Suprapubic skin (tissue), 3 donors: Measurements from ENCODE around the gene ACP6.

Experiments used
- POLR2AphosphoS5 ChIP-seq, 3 donors: sonication (generic); formaldehyde crosslinking; IDR thresholded peaks; one replicate each; pipeline ENCODE4 v1.6.1; 2017; ENCODE audit warnings: antibody characterized with exemption in 3 of 3
- TF ChIP-seq, protein P1 (sequence below), 2 donors: fragments of 200-600 bp in 1 of 2; fragments of 450-650 bp in 1 of 2; sonication (generic) in 1 of 2; IDR thresholded peaks; one replicate each; pipeline ENCODE4 v1.5.1; 2016 to 2019; ENCODE audit warnings: antibody characterized with exemption in 2 of 2, mild to moderate bottlenecking in 1 of 2, moderate library complexity in 1 of 2

DNA sequence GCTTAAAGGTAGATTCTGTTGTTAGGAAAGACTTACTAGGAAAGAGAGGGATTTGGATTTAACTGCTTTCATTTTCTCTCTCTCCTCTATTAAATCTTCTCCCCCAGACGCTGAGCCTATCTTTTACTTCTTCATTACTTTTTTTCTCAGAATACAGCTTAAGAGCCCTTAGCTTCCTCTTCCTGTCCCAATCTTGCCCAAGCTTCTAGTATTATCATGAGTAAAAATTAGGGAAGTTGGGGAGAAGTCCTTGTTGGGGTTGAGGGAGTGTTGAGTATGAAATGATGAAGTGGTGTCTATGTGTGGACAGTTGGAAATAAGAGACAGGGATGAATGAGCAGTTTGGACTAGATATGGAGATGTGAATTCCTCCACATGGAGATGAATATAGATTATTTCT lies 35.0 kb downstream of the ACP6 start:
- TF ChIP-seq POLR2AphosphoS5 (IDR thresholded peaks at IDR 0.05) = no peak
- TF ChIP-seq, protein P1, sequence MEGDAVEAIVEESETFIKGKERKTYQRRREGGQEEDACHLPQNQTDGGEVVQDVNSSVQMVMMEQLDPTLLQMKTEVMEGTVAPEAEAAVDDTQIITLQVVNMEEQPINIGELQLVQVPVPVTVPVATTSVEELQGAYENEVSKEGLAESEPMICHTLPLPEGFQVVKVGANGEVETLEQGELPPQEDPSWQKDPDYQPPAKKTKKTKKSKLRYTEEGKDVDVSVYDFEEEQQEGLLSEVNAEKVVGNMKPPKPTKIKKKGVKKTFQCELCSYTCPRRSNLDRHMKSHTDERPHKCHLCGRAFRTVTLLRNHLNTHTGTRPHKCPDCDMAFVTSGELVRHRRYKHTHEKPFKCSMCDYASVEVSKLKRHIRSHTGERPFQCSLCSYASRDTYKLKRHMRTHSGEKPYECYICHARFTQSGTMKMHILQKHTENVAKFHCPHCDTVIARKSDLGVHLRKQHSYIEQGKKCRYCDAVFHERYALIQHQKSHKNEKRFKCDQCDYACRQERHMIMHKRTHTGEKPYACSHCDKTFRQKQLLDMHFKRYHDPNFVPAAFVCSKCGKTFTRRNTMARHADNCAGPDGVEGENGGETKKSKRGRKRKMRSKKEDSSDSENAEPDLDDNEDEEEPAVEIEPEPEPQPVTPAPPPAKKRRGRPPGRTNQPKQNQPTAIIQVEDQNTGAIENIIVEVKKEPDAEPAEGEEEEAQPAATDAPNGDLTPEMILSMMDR (IDR thresholded peaks at IDR 0.05) = no peak
